Measurements from ENCODE around the gene EFCAB14.

The EFCAB14 gene

DNA sequence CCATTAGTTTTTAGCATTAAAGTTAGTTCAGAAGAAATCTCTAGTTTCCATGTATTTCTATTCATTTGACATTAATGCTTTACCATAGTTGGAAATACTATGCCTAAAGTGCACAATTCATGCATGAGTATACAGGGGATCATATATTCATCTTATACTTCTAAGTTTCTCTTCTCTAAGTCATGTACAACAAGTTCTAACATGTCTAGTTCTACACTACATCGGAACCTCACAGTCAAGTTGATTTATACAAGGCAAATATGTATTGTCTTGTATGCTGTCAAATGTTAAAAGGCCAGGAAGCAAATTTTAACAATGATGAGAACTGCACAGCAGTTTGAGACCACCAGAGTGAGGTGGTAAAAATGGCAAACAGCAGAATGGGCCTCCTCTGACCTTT is 79.4 kb downstream of the EFCAB14 start:
- H3K4me3 ChIP-seq (ENCODE audit: low read depth, low read length): no peak overlapping the region
- in situ Hi-C loops (cut with HindIII; ENCODE audit: low sequenced_read_pairs): no loop called here
- no peak for DNase-seq (ENCODE audit: low read depth, low spot score)
- TF ChIP-seq, protein P1, sequence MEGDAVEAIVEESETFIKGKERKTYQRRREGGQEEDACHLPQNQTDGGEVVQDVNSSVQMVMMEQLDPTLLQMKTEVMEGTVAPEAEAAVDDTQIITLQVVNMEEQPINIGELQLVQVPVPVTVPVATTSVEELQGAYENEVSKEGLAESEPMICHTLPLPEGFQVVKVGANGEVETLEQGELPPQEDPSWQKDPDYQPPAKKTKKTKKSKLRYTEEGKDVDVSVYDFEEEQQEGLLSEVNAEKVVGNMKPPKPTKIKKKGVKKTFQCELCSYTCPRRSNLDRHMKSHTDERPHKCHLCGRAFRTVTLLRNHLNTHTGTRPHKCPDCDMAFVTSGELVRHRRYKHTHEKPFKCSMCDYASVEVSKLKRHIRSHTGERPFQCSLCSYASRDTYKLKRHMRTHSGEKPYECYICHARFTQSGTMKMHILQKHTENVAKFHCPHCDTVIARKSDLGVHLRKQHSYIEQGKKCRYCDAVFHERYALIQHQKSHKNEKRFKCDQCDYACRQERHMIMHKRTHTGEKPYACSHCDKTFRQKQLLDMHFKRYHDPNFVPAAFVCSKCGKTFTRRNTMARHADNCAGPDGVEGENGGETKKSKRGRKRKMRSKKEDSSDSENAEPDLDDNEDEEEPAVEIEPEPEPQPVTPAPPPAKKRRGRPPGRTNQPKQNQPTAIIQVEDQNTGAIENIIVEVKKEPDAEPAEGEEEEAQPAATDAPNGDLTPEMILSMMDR (IDR thresholded peaks at IDR 0.05; ENCODE audit: low read depth, low read length): no peak

DNA sequence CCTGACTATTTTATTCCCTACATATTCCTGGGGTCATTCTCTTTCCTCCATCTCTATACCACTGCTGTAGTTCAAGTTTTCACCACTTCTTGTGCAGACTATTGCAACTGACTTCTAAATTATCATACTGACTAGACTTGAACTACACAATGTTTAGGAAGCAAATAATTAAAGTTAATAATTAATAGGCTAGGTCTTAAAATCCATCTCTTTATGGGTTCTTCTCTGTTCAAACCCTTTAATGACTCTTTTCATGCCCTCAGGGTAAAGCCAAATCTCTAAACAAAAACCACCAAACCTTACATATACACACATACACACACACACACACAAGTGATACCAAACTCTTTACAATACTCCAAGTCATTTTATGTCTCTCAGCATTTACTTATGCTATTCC is 80.0 kb downstream of the EFCAB14 start:
- no peak for DNase-seq (ENCODE audit: low read depth, low spot score)
- in situ Hi-C loops (cut with HindIII; ENCODE audit: low sequenced_read_pairs): no loop called here
- TF ChIP-seq, protein P1 (IDR thresholded peaks at IDR 0.05; ENCODE audit: low read depth, low read length): no peak
- H3K4me3 ChIP-seq (ENCODE audit: low read depth, low read length): no peak overlapping the region

- no peak overlapping the region for H3K4me3 ChIP-seq (ENCODE audit: low read depth, low read length)
- TF ChIP-seq, protein P1 (IDR thresholded peaks at IDR 0.05; ENCODE audit: low read depth, low read length): no peak
- DNase-seq (ENCODE audit: low read depth, low spot score): no peak
- in situ Hi-C loops (cut with HindIII; ENCODE audit: low sequenced_read_pairs): no loop called here
Measured at GRCh38 chr1:46637444-46638083, 81.3 kb downstream of the EFCAB14 start.

DNA sequence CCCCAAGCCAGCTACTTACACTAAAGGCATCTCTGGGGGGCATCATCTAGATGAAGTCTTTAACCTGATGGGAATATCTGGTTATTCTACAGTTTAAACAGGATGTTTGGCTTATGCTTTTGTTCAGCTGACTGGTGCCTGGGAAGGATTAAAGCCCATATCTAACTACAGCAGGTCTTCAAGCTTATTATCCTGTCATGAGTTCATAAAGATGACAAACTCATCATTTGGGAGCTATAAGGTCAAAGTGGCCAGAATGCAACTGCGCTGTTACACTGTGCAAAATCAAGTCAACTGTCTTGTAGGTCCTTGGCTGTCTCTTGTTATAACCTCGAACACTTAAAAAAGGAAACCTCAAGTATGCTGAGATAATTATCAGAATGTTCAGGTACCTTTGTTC is 83.7 kb downstream of the EFCAB14 start:
- no peak for DNase-seq (ENCODE audit: low read depth, low spot score)
- in situ Hi-C loops (cut with HindIII; ENCODE audit: low sequenced_read_pairs): no loop called here
- H3K4me3 ChIP-seq (ENCODE audit: low read depth, low read length): no peak overlapping the region
- TF ChIP-seq, protein P1 (IDR thresholded peaks at IDR 0.05; ENCODE audit: low read depth, low read length): no peak

- TF ChIP-seq, protein P1 (IDR thresholded peaks at IDR 0.05; ENCODE audit: low read depth, low read length): no peak
Measured at GRCh38 chr1:46630719-46631118, 88.2 kb downstream of the EFCAB14 start.

More at GRCh38 chr1:46630719-46631118, 88.2 kb downstream of the EFCAB14 start:
- DNase-seq (ENCODE audit: low read depth, low spot score): no peak
- in situ Hi-C loops (cut with HindIII; ENCODE audit: low sequenced_read_pairs): no loop called here
- no peak overlapping the region for H3K4me3 ChIP-seq (ENCODE audit: low read depth, low read length)
